ENCODE results near the gene NSUN6. TPM values are rescaled to one million over a fixed set of nuclear protein-coding genes. Genes with fewer than 3 reads are reported as not detected.

The NSUN6 gene
- total RNA-seq, 4 donors from 2014 or later: 5.0 to 10.4 (median 5.7) TPM

DNA sequence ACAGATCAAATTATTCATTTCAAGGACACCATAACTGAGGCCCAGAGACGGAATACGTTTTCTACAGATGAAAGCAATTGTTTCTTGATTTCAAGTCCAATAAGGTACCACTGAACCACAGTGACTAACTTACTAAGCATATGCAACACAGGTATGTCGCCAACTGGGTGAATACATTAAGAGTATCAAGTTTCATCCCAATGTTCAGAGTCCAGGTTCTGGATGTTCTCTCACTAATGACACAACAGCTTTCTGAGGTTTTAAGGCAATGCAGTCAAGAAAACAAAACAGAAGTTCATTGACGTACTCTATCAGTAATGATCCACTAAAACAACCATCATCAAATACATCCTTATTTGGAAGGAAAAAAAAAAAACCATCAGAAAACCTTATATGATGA lies 35.8 kb downstream of the NSUN6 start:
- Histone ChIP-seq H3K36me3 (peaks cover 0 to 18% (median 5%) of the 10 kb centered on the region in 4 donors), H3K9me3 (no peaks in the 10 kb centered on the region), H3K4me3 (no peak overlapping the region), H3K4me1 (peaks cover 0 to 7% (median 3%) of the 10 kb centered on the region in 4 donors), H3K27me3 (no peaks in the 10 kb centered on the region), H3K27ac (replicated peaks in 1 of 4) (no peak overlapping the region)
- 92% methylated on average over 4 of the region's 4 CpGs for WGBS
- TF ChIP-seq, protein P1, sequence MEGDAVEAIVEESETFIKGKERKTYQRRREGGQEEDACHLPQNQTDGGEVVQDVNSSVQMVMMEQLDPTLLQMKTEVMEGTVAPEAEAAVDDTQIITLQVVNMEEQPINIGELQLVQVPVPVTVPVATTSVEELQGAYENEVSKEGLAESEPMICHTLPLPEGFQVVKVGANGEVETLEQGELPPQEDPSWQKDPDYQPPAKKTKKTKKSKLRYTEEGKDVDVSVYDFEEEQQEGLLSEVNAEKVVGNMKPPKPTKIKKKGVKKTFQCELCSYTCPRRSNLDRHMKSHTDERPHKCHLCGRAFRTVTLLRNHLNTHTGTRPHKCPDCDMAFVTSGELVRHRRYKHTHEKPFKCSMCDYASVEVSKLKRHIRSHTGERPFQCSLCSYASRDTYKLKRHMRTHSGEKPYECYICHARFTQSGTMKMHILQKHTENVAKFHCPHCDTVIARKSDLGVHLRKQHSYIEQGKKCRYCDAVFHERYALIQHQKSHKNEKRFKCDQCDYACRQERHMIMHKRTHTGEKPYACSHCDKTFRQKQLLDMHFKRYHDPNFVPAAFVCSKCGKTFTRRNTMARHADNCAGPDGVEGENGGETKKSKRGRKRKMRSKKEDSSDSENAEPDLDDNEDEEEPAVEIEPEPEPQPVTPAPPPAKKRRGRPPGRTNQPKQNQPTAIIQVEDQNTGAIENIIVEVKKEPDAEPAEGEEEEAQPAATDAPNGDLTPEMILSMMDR (IDR thresholded peaks at IDR 0.05): no peak
- TF ChIP-seq POLR2AphosphoS5 (IDR thresholded peaks at IDR 0.05) (no peak), POLR2A (IDR thresholded peaks at IDR 0.05; ENCODE audit: low read depth) (no peak), EP300 (IDR thresholded peaks at IDR 0.05) (no peak)
- no peak for DNase-seq (ENCODE audit: extremely low spot score)
- intact Hi-C loops (cut with DNase I): no loop called here

DNA sequence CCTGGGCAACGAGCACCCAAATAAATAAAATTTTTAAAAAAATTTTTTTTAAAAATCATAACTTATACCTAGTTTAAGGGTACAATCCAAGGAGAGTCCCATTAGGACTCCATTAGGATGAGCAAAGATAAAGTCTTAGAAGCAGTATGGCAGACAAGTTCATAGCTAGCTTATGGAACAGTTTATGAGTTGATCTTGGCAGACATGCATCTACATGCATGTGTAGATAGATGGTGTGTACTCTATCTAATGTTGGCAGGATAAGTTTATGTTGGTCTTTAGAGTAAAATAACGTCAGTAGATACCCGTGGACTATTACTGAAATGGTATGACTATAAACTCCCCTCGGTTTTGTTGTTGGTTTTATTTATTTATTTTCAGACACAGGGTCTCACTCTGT lies 40.2 kb downstream of the NSUN6 start:
- Histone ChIP-seq H3K27ac (replicated peaks in 1 of 4) (no peak overlapping the region), H3K9me3 (no peaks in the 10 kb centered on the region), H3K36me3 (peaks cover 0 to 24% (median 5%) of the 10 kb centered on the region in 4 donors), H3K4me1 (peaks cover 0 to 10% (median 7%) of the 10 kb centered on the region in 4 donors), H3K27me3 (no peaks in the 10 kb centered on the region), H3K4me3 (no peak overlapping the region)
- TF ChIP-seq POLR2AphosphoS5 (IDR thresholded peaks at IDR 0.05) (no peak), POLR2A (IDR thresholded peaks at IDR 0.05; ENCODE audit: low read depth) (no peak), EP300 (IDR thresholded peaks at IDR 0.05) (no peak)
- TF ChIP-seq, protein P1 (IDR thresholded peaks at IDR 0.05): no peak
- intact Hi-C loops (cut with DNase I): no loop called here
- WGBS: 99% methylated on average over 4 of the region's 4 CpGs
- DNase-seq (ENCODE audit: extremely low spot score): no peak

- H3K9me3 ChIP-seq: no peaks in the 10 kb centered on the region
- H3K27me3 ChIP-seq: no peaks in the 10 kb centered on the region
- H3K4me1 ChIP-seq: peaks cover 0 to 10% (median 7%) of the 10 kb centered on the region in 4 donors
- WGBS: 67% methylated on average over 3 of the region's 3 CpGs
- DNase-seq (ENCODE audit: extremely low spot score): no peak
- H3K27ac ChIP-seq (replicated peaks in 1 of 4): no peak overlapping the region
- TF ChIP-seq POLR2AphosphoS5 (IDR thresholded peaks at IDR 0.05) (peak in 1 of 2 donors; percentile 17), POLR2A (IDR thresholded peaks at IDR 0.05; ENCODE audit: low read depth) (no peak)
- intact Hi-C loops (cut with DNase I): no loop called here
- H3K4me3 ChIP-seq: no peak overlapping the region
- peaks cover 0 to 24% (median 5%) of the 10 kb centered on the region in 4 donors for H3K36me3 ChIP-seq
Observed at GRCh38 chr10:18610517-18610916, 40.9 kb downstream of the NSUN6 start.

DNA sequence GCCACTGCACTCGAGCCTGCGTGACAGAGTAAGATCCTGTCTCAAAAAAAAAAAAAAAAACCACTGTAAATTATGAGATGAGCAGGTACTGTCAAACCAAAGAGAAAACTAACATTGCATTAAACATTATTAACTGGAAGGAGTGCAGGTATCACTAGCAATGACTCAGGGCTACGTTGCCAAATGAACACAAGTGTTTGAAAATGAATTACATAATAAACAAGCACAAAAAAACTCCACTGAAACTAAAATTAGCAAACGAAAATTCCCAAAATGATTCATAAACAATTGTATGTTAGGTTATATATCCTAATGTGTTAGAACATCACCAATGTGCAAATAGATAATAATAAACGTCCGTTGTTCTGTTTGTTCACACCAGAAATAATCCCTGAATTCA lies 42.8 kb downstream of the NSUN6 start:
- Histone ChIP-seq H3K4me3 (no peak overlapping the region), H3K27me3 (no peaks in the 10 kb centered on the region), H3K27ac (replicated peaks in 1 of 4) (no peak overlapping the region), H3K36me3 (peaks cover 0 to 24% (median 5%) of the 10 kb centered on the region in 4 donors), H3K9me3 (no peaks in the 10 kb centered on the region), H3K4me1 (peaks cover 0 to 10% (median 7%) of the 10 kb centered on the region in 4 donors)
- no peak for TF ChIP-seq POLR2AphosphoS5 (IDR thresholded peaks at IDR 0.05)
- TF ChIP-seq, protein P1 (IDR thresholded peaks at IDR 0.05): no peak
- no peak for TF ChIP-seq POLR2A (IDR thresholded peaks at IDR 0.05; ENCODE audit: low read depth)
- no peak for TF ChIP-seq EP300 (IDR thresholded peaks at IDR 0.05)
- intact Hi-C loops (cut with DNase I): no loop called here
- no peak for DNase-seq (ENCODE audit: extremely low spot score)
- WGBS: 83% methylated on average over 6 of the region's 6 CpGs

GRCh38 chr10:18607503-18608378 lies 43.6 kb downstream of the NSUN6 start:
- no peak overlapping the region for H3K27ac ChIP-seq (replicated peaks in 1 of 4)
- 60% methylated on average over 1 of the region's 1 CpG for WGBS
- DNase-seq (ENCODE audit: extremely low spot score): no peak
- H3K9me3 ChIP-seq: no peaks in the 10 kb centered on the region
- peaks cover 0 to 10% (median 7%) of the 10 kb centered on the region in 4 donors for H3K4me1 ChIP-seq
- no peak overlapping the region for H3K4me3 ChIP-seq
- TF ChIP-seq POLR2A (IDR thresholded peaks at IDR 0.05; ENCODE audit: low read depth) (no peak), EP300 (IDR thresholded peaks at IDR 0.05) (no peak), POLR2AphosphoS5 (IDR thresholded peaks at IDR 0.05) (no peak)
- TF ChIP-seq, protein P1 (IDR thresholded peaks at IDR 0.05): no peak
- intact Hi-C loops (cut with DNase I): no loop called here
- no peaks in the 10 kb centered on the region for H3K27me3 ChIP-seq
- H3K36me3 ChIP-seq: peaks cover 0 to 17% (median 3%) of the 10 kb centered on the region in 4 donors
